Measurements from ENCODE around the gene ZFYVE9. TPM values are rescaled to one million over a fixed set of nuclear protein-coding genes. Genes with fewer than 3 reads are reported as not detected.
A peak's percentile ranks its signal among the peaks of the same experiment; 100 is the strongest.
"Not testable (repeated sequence)": the region's sequence is repeated elsewhere in the genome, so short reads cannot be mapped to it uniquely, and the experiment has no call there.

The ZFYVE9 gene, protein sequence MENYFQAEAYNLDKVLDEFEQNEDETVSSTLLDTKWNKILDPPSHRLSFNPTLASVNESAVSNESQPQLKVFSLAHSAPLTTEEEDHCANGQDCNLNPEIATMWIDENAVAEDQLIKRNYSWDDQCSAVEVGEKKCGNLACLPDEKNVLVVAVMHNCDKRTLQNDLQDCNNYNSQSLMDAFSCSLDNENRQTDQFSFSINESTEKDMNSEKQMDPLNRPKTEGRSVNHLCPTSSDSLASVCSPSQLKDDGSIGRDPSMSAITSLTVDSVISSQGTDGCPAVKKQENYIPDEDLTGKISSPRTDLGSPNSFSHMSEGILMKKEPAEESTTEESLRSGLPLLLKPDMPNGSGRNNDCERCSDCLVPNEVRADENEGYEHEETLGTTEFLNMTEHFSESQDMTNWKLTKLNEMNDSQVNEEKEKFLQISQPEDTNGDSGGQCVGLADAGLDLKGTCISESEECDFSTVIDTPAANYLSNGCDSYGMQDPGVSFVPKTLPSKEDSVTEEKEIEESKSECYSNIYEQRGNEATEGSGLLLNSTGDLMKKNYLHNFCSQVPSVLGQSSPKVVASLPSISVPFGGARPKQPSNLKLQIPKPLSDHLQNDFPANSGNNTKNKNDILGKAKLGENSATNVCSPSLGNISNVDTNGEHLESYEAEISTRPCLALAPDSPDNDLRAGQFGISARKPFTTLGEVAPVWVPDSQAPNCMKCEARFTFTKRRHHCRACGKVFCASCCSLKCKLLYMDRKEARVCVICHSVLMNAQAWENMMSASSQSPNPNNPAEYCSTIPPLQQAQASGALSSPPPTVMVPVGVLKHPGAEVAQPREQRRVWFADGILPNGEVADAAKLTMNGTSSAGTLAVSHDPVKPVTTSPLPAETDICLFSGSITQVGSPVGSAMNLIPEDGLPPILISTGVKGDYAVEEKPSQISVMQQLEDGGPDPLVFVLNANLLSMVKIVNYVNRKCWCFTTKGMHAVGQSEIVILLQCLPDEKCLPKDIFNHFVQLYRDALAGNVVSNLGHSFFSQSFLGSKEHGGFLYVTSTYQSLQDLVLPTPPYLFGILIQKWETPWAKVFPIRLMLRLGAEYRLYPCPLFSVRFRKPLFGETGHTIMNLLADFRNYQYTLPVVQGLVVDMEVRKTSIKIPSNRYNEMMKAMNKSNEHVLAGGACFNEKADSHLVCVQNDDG (N-terminal part only)
- polyA plus RNA-seq (2011; rRNA removed): 19.7 and 20.7 TPM in 2 replicates
- 28.4 and 39.2 TPM in 2 replicates for polyA minus RNA-seq (2011; rRNA and poly(A)+ RNA removed)

DNA sequence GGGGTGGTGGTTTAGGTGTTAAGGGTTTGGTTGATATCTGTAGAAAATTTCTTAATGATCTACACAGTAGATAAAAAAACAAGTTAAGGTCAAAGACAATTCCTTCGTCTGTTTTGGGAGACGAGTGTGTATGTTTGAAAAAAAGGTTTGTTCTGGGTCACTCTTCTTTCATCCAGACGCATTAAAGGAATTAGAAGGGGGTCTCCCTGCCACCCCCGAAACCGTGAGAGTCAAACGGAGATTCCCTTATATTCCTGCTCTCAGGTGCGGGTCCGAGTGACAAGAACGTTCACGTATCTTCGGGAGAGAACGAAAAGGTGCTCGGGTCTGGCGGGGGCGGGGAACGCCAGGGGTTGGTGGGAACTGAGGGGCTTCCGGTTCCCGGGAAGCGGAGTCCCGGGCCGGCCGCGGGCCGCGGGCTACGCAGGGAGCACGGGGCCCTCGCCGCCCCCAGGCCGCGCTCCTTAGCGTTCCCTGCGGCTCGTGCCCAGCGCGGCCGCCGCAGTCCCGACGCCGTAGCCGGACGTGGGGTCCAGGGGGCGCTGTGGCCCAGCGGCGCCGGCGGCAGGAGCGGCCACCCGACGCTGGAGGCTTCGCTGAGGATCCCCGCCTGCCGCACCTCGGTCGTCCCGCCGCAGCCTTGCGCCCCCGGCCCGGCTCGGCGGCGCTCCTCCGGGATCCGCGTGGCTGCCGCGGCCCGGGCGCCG lies at the start of gene ZFYVE9:
Gene ZFYVE9 (plus strand): TSS at position 577 of the 707 bp plus-strand sequence. CDS start 91,118 bp downstream, outside the sequence.
- peak within 1 kb of the TSS; percentile 80 for H3K4me3 ChIP-seq (ENCODE audit: low read depth, low read length)
- H3K27me3 ChIP-seq (ENCODE audit: control insufficient read depth, insufficient read depth, low read length): no peaks in the 10 kb centered on the region
- ChIA-PET POLR2A (interaction anchor here (0.6 kb wide), 2 partner anchors 52 to 150 kb away, joined by 3 to 7 read pairs; no protein-coding TSS in a partner anchor), CTCF (interaction anchor here (1.1 to 1.6 kb wide), 3 partner anchors 125 to 155 kb away, joined by 3 to 4 read pairs (median 4); no protein-coding TSS in a partner anchor)
- no peak for DNase-seq (ENCODE audit: low read depth, low spot score)
- TF ChIP-seq, protein P1, sequence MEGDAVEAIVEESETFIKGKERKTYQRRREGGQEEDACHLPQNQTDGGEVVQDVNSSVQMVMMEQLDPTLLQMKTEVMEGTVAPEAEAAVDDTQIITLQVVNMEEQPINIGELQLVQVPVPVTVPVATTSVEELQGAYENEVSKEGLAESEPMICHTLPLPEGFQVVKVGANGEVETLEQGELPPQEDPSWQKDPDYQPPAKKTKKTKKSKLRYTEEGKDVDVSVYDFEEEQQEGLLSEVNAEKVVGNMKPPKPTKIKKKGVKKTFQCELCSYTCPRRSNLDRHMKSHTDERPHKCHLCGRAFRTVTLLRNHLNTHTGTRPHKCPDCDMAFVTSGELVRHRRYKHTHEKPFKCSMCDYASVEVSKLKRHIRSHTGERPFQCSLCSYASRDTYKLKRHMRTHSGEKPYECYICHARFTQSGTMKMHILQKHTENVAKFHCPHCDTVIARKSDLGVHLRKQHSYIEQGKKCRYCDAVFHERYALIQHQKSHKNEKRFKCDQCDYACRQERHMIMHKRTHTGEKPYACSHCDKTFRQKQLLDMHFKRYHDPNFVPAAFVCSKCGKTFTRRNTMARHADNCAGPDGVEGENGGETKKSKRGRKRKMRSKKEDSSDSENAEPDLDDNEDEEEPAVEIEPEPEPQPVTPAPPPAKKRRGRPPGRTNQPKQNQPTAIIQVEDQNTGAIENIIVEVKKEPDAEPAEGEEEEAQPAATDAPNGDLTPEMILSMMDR (IDR thresholded peaks at IDR 0.05; ENCODE audit: low read depth, low read length): peak; percentile 54
- peak within 1 kb of the TSS; percentile 69 for H3K27ac ChIP-seq (ENCODE audit: low read depth, low read length)
- no peaks in the 10 kb centered on the region for H3K9me3 ChIP-seq (ENCODE audit: control insufficient read depth, insufficient read depth, low read length)

DNA sequence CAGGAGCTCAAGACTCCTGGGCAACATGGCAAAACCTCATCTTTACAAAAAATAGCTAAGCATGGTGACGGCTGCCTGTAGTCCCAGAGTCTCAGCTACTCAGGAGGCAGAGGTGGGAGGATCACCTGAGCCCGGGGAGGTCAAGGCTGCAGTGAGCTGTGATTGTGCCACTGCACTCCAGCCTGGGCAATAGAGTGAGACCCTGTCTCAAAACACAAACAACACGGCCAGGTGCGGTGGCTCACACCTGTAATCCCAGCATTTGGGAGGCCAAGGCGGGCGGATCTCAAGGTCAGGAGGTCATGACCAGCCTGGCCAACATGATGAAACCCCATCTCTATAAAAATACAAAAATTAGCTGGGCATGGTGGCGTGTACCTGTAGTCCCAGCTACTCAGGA lies 47.6 kb upstream of the ZFYVE9 start:
- not testable (repeated sequence) for H3K27me3 ChIP-seq (ENCODE audit: control insufficient read depth, insufficient read depth, low read length); DNase-seq (ENCODE audit: low read depth, low spot score); H3K4me3 ChIP-seq (ENCODE audit: low read depth, low read length); H3K27ac ChIP-seq (ENCODE audit: low read depth, low read length); H3K9me3 ChIP-seq (ENCODE audit: control insufficient read depth, insufficient read depth, low read length)
- CTCF ChIA-PET: interaction anchor here (1.5 kb wide), 1 partner anchor 202 kb away, joined by 5 read pairs; no protein-coding TSS in a partner anchor
- POLR2A ChIA-PET: interaction anchor here (1.9 kb wide), 1 partner anchor 39 kb away, joined by 6 read pairs; the partner anchor contains the start of genes BTF3L4 and TXNDC12

DNA sequence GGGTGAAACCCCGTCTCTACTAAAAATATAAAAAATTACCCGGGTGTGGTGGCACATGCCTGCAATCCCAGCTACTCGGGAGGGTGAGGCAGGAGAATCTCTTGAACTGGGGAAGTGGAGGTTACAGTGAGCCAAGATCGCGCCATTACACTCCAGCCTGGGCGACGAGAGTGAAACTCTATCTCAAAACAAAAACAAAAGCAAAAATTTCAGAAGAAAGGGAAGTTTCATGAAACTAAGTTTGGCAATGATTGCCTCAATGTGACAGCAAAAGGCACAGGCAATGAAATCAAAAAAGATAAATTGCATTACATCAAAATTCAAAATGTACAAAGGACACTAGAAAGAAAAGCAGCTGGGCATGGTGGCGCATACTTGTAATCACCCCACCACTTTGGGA lies 45.7 kb upstream of the ZFYVE9 start:
- no peak overlapping the region for H3K4me3 ChIP-seq (ENCODE audit: low read depth, low read length)
- H3K9me3 ChIP-seq (ENCODE audit: control insufficient read depth, insufficient read depth, low read length): peaks cover 2% of the 10 kb centered on the region; the same call in 1 of the 2 replicates
- POLR2A ChIA-PET: no interaction called here
- H3K27ac ChIP-seq (ENCODE audit: low read depth, low read length): no peak overlapping the region
- CTCF ChIA-PET: no interaction called here
- TF ChIP-seq, protein P1 (IDR thresholded peaks at IDR 0.05; ENCODE audit: low read depth, low read length): no peak
- no peak for DNase-seq (ENCODE audit: low read depth, low spot score)
- peaks cover 3% of the 10 kb centered on the region for H3K27me3 ChIP-seq (ENCODE audit: control insufficient read depth, insufficient read depth, low read length)

DNA sequence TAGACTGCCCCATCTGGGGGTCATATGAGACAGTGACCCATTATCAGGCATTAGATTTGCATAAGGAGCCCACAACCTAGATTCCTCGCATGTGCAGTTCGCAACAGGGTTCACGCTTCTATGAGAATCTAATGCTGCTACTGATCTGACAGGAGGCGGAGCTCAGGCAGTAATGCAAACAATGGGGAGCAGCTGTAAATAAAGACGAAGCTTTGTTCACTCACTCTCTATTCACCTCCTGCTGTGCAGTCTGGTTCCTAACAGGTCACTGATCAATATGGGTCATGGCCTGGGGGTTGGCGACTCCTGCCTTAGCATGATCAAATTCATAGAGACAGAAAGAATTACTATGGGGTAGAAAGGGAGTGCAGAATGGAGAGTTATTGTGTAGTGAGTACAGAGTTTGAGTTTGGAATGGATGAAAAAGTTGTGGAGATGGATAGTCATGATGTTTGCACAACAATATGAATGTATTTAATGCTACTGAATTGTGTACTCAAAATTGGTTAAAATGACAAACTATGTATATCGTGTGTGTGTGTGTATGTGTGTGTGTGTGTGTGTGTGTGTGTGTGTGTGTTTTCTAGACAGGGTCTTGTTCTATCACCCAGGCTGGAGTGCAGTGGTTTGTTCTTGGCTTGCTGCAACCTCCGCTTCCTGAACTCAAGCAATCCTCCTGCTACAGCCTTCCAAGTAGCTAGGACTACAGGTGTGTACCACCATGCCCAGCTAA lies 43.6 kb upstream of the ZFYVE9 start:
- Histone ChIP-seq H3K27me3 (ENCODE audit: control insufficient read depth, insufficient read depth, low read length) (peaks cover 3% of the 10 kb centered on the region), H3K27ac (ENCODE audit: low read depth, low read length) (no peak overlapping the region), H3K9me3 (ENCODE audit: control insufficient read depth, insufficient read depth, low read length) (no peaks in the 10 kb centered on the region; the same call in 1 of the 2 replicates), H3K4me3 (ENCODE audit: low read depth, low read length) (no peak overlapping the region)
- TF ChIP-seq, protein P1 (IDR thresholded peaks at IDR 0.05; ENCODE audit: low read depth, low read length): no peak
- no peak for DNase-seq (ENCODE audit: low read depth, low spot score)
- ChIA-PET CTCF (no interaction called here), POLR2A (interaction anchor here (0.7 kb wide), 1 partner anchor 25 kb away, joined by 3 read pairs; no protein-coding TSS in a partner anchor)

Measured in AG04450 (cell line).